IPS-11a (cell line): ENCODE results near the gene PLPP4.
"Not testable (repeated sequence)": the region's sequence is repeated elsewhere in the genome, so short reads cannot be mapped to it uniquely, and the experiment has no call there.

ENCODE experiments used
- H3K4me3 ChIP-seq: one replicate; pipeline ENCODE4 v1.5.1; 2013; ENCODE audit warnings: low read depth, low read length, control low read depth

Gene PLPP4

GRCh38 chr10:120485946-120486345 lies 28.9 kb downstream of the PLPP4 start:
- no peak overlapping the region for H3K4me3 ChIP-seq

GRCh38 chr10:120486671-120487205 lies 29.7 kb downstream of the PLPP4 start:
- no peak overlapping the region for H3K4me3 ChIP-seq

- no peak overlapping the region for H3K4me3 ChIP-seq
These were observed 33.3 kb downstream of the PLPP4 start for GRCh38 chr10:120490288-120490687.

GRCh38 chr10:120492346-120492745 lies 35.3 kb downstream of the PLPP4 start:
- H3K4me3 ChIP-seq, result no peak overlapping the region

- H3K4me3 ChIP-seq, result no peak overlapping the region
These were observed 36.6 kb downstream of the PLPP4 start for GRCh38 chr10:120493411-120494312.

GRCh38 chr10:120494313-120494710 lies 37.3 kb downstream of the PLPP4 start:
- no peak overlapping the region for H3K4me3 ChIP-seq

GRCh38 chr10:120495226-120496009 lies 38.4 kb downstream of the PLPP4 start:
- no peak overlapping the region for H3K4me3 ChIP-seq

GRCh38 chr10:120499883-120500282 lies 42.9 kb downstream of the PLPP4 start:
- no peak overlapping the region for H3K4me3 ChIP-seq

- H3K4me3 ChIP-seq, result no peak overlapping the region
These were observed 46.7 kb downstream of the PLPP4 start for GRCh38 chr10:120503689-120504088.

GRCh38 chr10:120504227-120504626 lies 47.2 kb downstream of the PLPP4 start:
- not testable (repeated sequence) for H3K4me3 ChIP-seq

GRCh38 chr10:120505056-120505455 lies 48.0 kb downstream of the PLPP4 start:
- H3K4me3 ChIP-seq, result no peak overlapping the region

GRCh38 chr10:120505866-120506265 lies 48.8 kb downstream of the PLPP4 start:
- no peak overlapping the region for H3K4me3 ChIP-seq

GRCh38 chr10:120506674-120507073 lies 49.6 kb downstream of the PLPP4 start:
- no peak overlapping the region for H3K4me3 ChIP-seq

- no peak overlapping the region for H3K4me3 ChIP-seq
These were observed 50.1 kb downstream of the PLPP4 start for GRCh38 chr10:120507175-120507574.

- no peak overlapping the region for H3K4me3 ChIP-seq
These were observed 50.6 kb downstream of the PLPP4 start for GRCh38 chr10:120507651-120508050.

GRCh38 chr10:120508393-120508792 lies 51.4 kb downstream of the PLPP4 start:
- no peak overlapping the region for H3K4me3 ChIP-seq

GRCh38 chr10:120508966-120509365 lies 51.9 kb downstream of the PLPP4 start:
- no peak overlapping the region for H3K4me3 ChIP-seq

GRCh38 chr10:120511165-120511564 lies 54.1 kb downstream of the PLPP4 start:
- no peak overlapping the region for H3K4me3 ChIP-seq

- no peak overlapping the region for H3K4me3 ChIP-seq
These were observed 56.3 kb downstream of the PLPP4 start for GRCh38 chr10:120513307-120513796.

- H3K4me3 ChIP-seq, result no peak overlapping the region
These were observed 57.1 kb downstream of the PLPP4 start for GRCh38 chr10:120514035-120514620.

- no peak overlapping the region for H3K4me3 ChIP-seq
These were observed 57.9 kb downstream of the PLPP4 start for GRCh38 chr10:120514959-120515358.
